K562 (cell line): Measurements from ENCODE around the gene FGF22. TPM values are rescaled to one million over a fixed set of nuclear protein-coding genes. Genes with fewer than 3 reads are reported as not detected.

Experiments
- ASH1L ChIP-seq: fragments of 450-650 bp; IDR thresholded peaks from 2 replicates; pipeline ENCODE4 v1.6.1; 2018; ENCODE audit warnings: borderline replicate concordance, mild to moderate bottlenecking, low read depth; ENCODE audit not compliant: partially characterized antibody
- BRCA1 ChIP-seq, 2 experiments: fragments of 450-650 bp in 1 of 2; sonication (generic) in 1 of 2; formaldehyde crosslinking in 1 of 2; IDR thresholded peaks; 2 replicates each; pipeline versions ENCODE4 v1.5.0 to v1.6.1; 2017 to 2020; ENCODE audit warnings: mild to moderate bottlenecking in 1 of 2, missing genetic modification reagents in 1 of 2
- CAMTA2 ChIP-seq: fragments of 250-450 bp; sonication (Bioruptor Pico); conservative IDR thresholded peaks from 2 replicates; pipeline ENCODE4 v1.5.1; 2022
- HDGF ChIP-seq: fragments of 450-650 bp; IDR thresholded peaks from 2 replicates; pipeline ENCODE4 v1.6.1; 2016
- HMG20A ChIP-seq: fragments of 450-650 bp; formaldehyde crosslinking; conservative IDR thresholded peaks from 2 replicates; pipeline ENCODE4 v1.4.0; 2020; ENCODE audit warnings: mild to moderate bottlenecking, mixed read lengths
- HNRNPH1 ChIP-seq: fragments of 200-400 bp; formaldehyde crosslinking; optimal IDR thresholded peaks from 2 replicates; pipeline ENCODE3; 2017; ENCODE audit warnings: low read depth, mild to moderate bottlenecking, low read length, moderate library complexity
- HSF4 ChIP-seq: fragments of 250-450 bp; sonication (Bioruptor Pico); IDR thresholded peaks from 2 replicates; pipeline ENCODE4 v2.1.2; 2022; ENCODE audit warnings: mild to moderate bottlenecking, moderate library complexity, borderline replicate concordance
- L3MBTL2 ChIP-seq: fragments of 450-650 bp; IDR thresholded peaks from 2 replicates; pipeline ENCODE4 v1.6.1; 2016; ENCODE audit warnings: mild to moderate bottlenecking, moderate library complexity
- MLX ChIP-seq, 2 experiments: fragments of 450-650 bp in 1 of 2; sonication (generic) in 1 of 2; formaldehyde crosslinking; conservative IDR thresholded peaks; 2 replicates each; pipeline versions ENCODE4 v1.4.0 to v1.8.1; 2020 to 2022; ENCODE audit warnings: mild to moderate bottlenecking in 1 of 2, missing genetic modification reagents in 1 of 2
- MTA2 ChIP-seq: fragments of 450-650 bp; IDR thresholded peaks from 2 replicates; pipeline ENCODE4 v1.6.1; 2016; ENCODE audit warnings: low read depth
- NBN ChIP-seq: fragments of 450-650 bp; IDR thresholded peaks from 2 replicates; pipeline ENCODE4 v1.6.1; 2016; ENCODE audit warnings: low read depth, mild to moderate bottlenecking
- NFATC3 ChIP-seq: fragments of 450-650 bp; IDR thresholded peaks from 2 replicates; pipeline ENCODE4 v1.6.1; 2017; ENCODE audit warnings: mild to moderate bottlenecking
- NFIX ChIP-seq: fragments of 250-450 bp; sonication (Bioruptor Pico); IDR thresholded peaks from 2 replicates; pipeline ENCODE4 v1.4.0; 2020; ENCODE audit warnings: low read depth, mild to moderate bottlenecking, moderate library complexity
- RAD21 ChIP-seq, 2 experiments: fragments of 250-450 bp in 1 of 2; fragments of 450-650 bp in 1 of 2; sonication (Bioruptor Pico) in 1 of 2; formaldehyde crosslinking in 1 of 2; IDR thresholded peaks in 1 of 2; conservative IDR thresholded peaks in 1 of 2; 2 replicates each; pipeline versions ENCODE4 v1.4.0 to v1.8.0; 2020 to 2022; ENCODE audit warnings: mild to moderate bottlenecking in 2 of 2, moderate library complexity in 1 of 2
- RHOXF2B ChIP-seq: fragments of 250-450 bp; sonication (Bioruptor Pico); conservative IDR thresholded peaks from 2 replicates; pipeline ENCODE4 v1.5.1; 2021
- TBL1XR1 ChIP-seq, 2 experiments: IDR thresholded peaks; 2 replicates each; pipeline ENCODE4 v1.6.1; 2012; ENCODE audit warnings: improper control_type of control experiment in 2 of 2, low read length in 2 of 2, mild to moderate bottlenecking in 1 of 2
- TCF7 ChIP-seq: sonication (generic); IDR thresholded peaks from 2 replicates; pipeline ENCODE4 v1.6.1; 2016; ENCODE audit warnings: antibody characterized with exemption, borderline replicate concordance
- TOE1 ChIP-seq, 2 experiments: fragments of 450-650 bp in 1 of 2; sonication (generic) in 1 of 2; formaldehyde crosslinking in 1 of 2; IDR thresholded peaks; 2 replicates each; pipeline versions ENCODE4 v1.7.1 to v1.8.0; 2016 to 2022; ENCODE audit warnings: borderline replicate concordance in 2 of 2, mild to moderate bottlenecking in 2 of 2, antibody characterized with exemption in 1 of 2, inconsistent platforms in 1 of 2, low read depth in 1 of 2, missing genetic modification reagents in 1 of 2, moderate library complexity in 1 of 2
- YY1 ChIP-seq, 3 experiments: IDR thresholded peaks; 2 replicates each; pipeline ENCODE4 v1.6.1; 2011; ENCODE audit warnings: low read length in 2 of 3, mild to moderate bottlenecking in 2 of 3, moderate library complexity in 2 of 3, borderline replicate concordance in 1 of 3, control low read depth in 1 of 3, low read depth in 1 of 3; ENCODE audit not compliant: insufficient read depth in 3 of 3, insufficient replicate concordance in 2 of 3, control insufficient read depth in 1 of 3, insufficient read length in 1 of 3; ENCODE audit errors: extremely low read depth in 1 of 3
- ZBTB33 ChIP-seq: sonication (generic); formaldehyde crosslinking; IDR thresholded peaks from 2 replicates; pipeline ENCODE4 v1.8.1; 2023; ENCODE audit warnings: mild to moderate bottlenecking, missing genetic modification reagents
- ZNF146 ChIP-seq: IDR thresholded peaks from one replicate; pipeline ENCODE4 v1.6.1; 2018; ENCODE audit warnings: missing compliant biosample characterization; ENCODE audit not compliant: unreplicated experiment
- ZNF217 ChIP-seq: sonication (generic); formaldehyde crosslinking; IDR thresholded peaks from 2 replicates; pipeline ENCODE4 v1.8.0; 2022; ENCODE audit warnings: mild to moderate bottlenecking, missing genetic modification reagents
- polyA plus RNA-seq, 8 experiments: library from polyadenylated mRNA; depleted of rRNA in 4 of 8; stranded (reverse) in 5 of 8; unstranded in 3 of 8; fragments of >200 nt; fragmentation: Nextera tagmentation in 2 of 8; fragmentation: Illumina TruSeq in 1 of 8; extraction: Ambion mirVana in 2 of 8; extraction: Trizol in 1 of 8; gene quantifications; 2 replicates each; pipeline versions ENCODE4 v1.2.1 to v1.2.3, GENCODE V29; 2011 to 2014; ENCODE audit warnings: inconsistent platforms in 1 of 8, missing spikeins in 1 of 8
- total RNA-seq, 7 experiments: library from RNA; depleted of rRNA in 6 of 7; stranded (reverse); fragments of >200 nt in 6 of 7; fragmentation: Illumina TruSeq in 2 of 7; extraction: Trizol in 2 of 7; gene quantifications; 2 replicates each; pipeline versions ENCODE4 v1.2.1 to v1.2.3, GENCODE V29; 2011 to 2021; ENCODE audit warnings: low replicate concordance in 1 of 7
- TF ChIP-seq, protein P1 (sequence below): fragments of 250-450 bp; sonication (Bioruptor Pico); IDR thresholded peaks from 2 replicates; pipeline ENCODE4 v1.5.0; 2021

FGF22 gene
- total and polyA plus RNA-seq, 9 of the 15 experiments (the other 6 are each of a cell fraction or from before 2014, with no cell fraction given): 0.14 to 2.2 (median 0.86) TPM; not detected in 4

DNA sequence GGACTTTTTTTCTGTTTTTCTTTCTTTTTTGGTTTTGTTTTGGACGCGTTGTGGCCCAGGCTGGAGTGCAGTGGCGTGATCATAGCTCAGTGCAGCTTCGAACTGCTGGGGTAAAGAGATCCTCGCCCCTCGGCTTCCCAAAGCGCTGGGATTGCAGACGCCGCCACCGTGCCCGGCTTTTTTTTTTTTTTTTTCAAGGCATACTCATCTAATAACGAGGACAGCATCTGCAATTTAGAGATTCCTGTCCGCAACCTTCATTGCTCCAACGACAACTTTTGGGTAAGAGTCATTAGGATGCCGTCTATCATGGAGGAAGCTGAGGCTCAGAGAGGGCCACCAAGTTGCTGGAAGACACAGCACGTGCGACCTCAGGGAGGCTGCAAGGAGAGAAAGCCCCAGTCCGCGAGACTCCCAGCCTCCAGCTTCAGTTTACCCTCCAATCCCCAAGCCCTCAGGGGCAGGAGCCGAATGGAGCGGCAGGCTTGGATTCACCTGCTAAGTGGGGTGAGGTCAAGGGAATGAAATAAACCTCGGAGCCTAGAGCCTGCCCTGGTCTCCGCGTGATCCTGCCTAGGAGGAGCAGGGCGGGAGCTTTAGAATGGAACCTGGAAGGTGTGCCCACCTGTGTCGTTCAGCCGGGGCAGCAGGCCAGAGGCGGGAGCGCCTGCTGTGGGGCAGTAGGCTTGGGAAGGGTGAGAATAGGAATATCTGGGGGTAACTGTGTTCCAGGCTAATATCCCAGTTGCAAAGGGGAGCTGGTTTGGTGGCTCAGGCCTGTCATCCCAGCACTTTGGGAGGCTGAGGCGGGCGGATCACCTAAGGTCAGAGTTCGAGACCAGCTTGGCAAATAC is 5.7 kb upstream of the FGF22 start (continued):
- TF ChIP-seq NBN: 0 out of 2 replicates have a peak, but pooled peaks have one; percentile 30
- TF ChIP-seq BRCA1 (IDR thresholded peaks at IDR 0.05): no peak
- TF ChIP-seq BRCA1 (CRISPR knock-in tag; IDR thresholded peaks at IDR 0.05): no peak
- TF ChIP-seq RHOXF2B (CRISPR knock-in tag): no peak
- TF ChIP-seq HNRNPH1: no peak
- 0 out of 2 replicates have a peak, but pooled peaks have one; percentile 58 for TF ChIP-seq HDGF
- no peak for TF ChIP-seq TOE1 (IDR thresholded peaks at IDR 0.05; ENCODE audit: borderline replicate concordance)
- no peak for TF ChIP-seq TOE1 (CRISPR knock-in tag; IDR thresholded peaks at IDR 0.05; ENCODE audit: borderline replicate concordance, low read depth)
- TF ChIP-seq MTA2: no peak
- TF ChIP-seq, protein P1, sequence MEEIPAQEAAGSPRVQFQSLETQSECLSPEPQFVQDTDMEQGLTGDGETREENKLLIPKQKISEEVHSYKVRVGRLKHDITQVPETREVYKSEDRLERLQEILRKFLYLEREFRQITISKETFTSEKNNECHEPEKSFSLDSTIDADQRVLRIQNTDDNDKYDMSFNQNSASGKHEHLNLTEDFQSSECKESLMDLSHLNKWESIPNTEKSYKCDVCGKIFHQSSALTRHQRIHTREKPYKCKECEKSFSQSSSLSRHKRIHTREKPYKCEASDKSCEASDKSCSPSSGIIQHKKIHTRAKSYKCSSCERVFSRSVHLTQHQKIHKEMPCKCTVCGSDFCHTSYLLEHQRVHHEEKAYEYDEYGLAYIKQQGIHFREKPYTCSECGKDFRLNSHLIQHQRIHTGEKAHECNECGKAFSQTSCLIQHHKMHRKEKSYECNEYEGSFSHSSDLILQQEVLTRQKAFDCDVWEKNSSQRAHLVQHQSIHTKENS (CRISPR knock-in tag): no peak
- no peak for TF ChIP-seq YY1 (IDR thresholded peaks at IDR 0.05; ENCODE audit: borderline replicate concordance in 1 of 3, control insufficient read depth in 1 of 3, extremely low read depth in 1 of 3, insufficient read depth in 3 of 3, insufficient read length in 1 of 3, insufficient replicate concordance in 2 of 3, low read depth in 1 of 3, low read length in 2 of 3)
- no peak for TF ChIP-seq HSF4 (CRISPR knock-in tag)
- TF ChIP-seq MLX (CRISPR knock-in tag; conservative IDR thresholded peaks at IDR 0.05): no peak
- TF ChIP-seq ZNF146 (CRISPR knock-in tag): no peak
- TF ChIP-seq TBL1XR1 (IDR thresholded peaks at IDR 0.05; ENCODE audit: low read length in 2 of 2): no peak
- TF ChIP-seq RAD21 (CRISPR knock-in tag; conservative IDR thresholded peaks at IDR 0.05 in 1 of 2, IDR thresholded peaks at IDR 0.05 in 1 of 2): 0 out of 4 replicates have a peak, but pooled peaks of 1 of the 2 experiments have one; percentile 8
- no peak for TF ChIP-seq TCF7
- no peak for TF ChIP-seq ZNF217 (CRISPR knock-in tag)
- no peak for TF ChIP-seq NFIX (CRISPR knock-in tag)
- no peak for TF ChIP-seq ZBTB33
- TF ChIP-seq CAMTA2: no peak
- no peak for TF ChIP-seq NFATC3
- TF ChIP-seq ASH1L: peak; percentile 8
- peak; percentile 2; the same call in 1 of the 2 replicates for TF ChIP-seq L3MBTL2
- no peak for TF ChIP-seq HMG20A (CRISPR knock-in tag)
